GM19099 (cell line): ENCODE data around the gene ZBTB21.

Source experiments
- POLR2A ChIP-seq: IDR thresholded peaks from 3 replicates; pipeline ENCODE4 v1.6.1; 2011; ENCODE audit warnings: low read depth; ENCODE audit not compliant: insufficient read length; ENCODE audit errors: extremely low read depth

The ZBTB21 gene

GRCh38 chr21:41950941-41951351, 59.2 kb downstream of the ZBTB21 start:
- no peak for TF ChIP-seq POLR2A

- TF ChIP-seq POLR2A = no peak
Observed at GRCh38 chr21:41948901-41949300, 61.3 kb downstream of the ZBTB21 start.

- no peak for TF ChIP-seq POLR2A
Observed at GRCh38 chr21:41948078-41948895, 61.9 kb downstream of the ZBTB21 start.

- TF ChIP-seq POLR2A = no peak
Observed at GRCh38 chr21:41945982-41946381, 64.2 kb downstream of the ZBTB21 start.

GRCh38 chr21:41943851-41944250, 66.3 kb downstream of the ZBTB21 start:
- TF ChIP-seq POLR2A = no peak

- TF ChIP-seq POLR2A = no peak
Observed at GRCh38 chr21:41942457-41942856, 67.7 kb downstream of the ZBTB21 start.

- no peak for TF ChIP-seq POLR2A
Observed at GRCh38 chr21:41941941-41942340, 68.2 kb downstream of the ZBTB21 start.

- no peak for TF ChIP-seq POLR2A
Observed at GRCh38 chr21:41940431-41940830, 69.7 kb downstream of the ZBTB21 start.

- no peak for TF ChIP-seq POLR2A
Observed at GRCh38 chr21:41939391-41939790, 70.8 kb downstream of the ZBTB21 start.
